NOMO-1 treated with DMSO at 0.1 percent for 48 hours (cell line): ENCODE data around the gene NIPSNAP3A.
"Not testable (repeated sequence)": the region's sequence is repeated elsewhere in the genome, so short reads cannot be mapped to it uniquely, and the experiment has no call there.

ENCODE experiments used
- DNase-seq: peaks from one replicate; lab custom pipeline; 2025; ENCODE audit not compliant: unreplicated experiment; lab: John Stamatoyannopoulos, UW

Gene NIPSNAP3A

GRCh38 chr9:104747565-104748358 lies at the start of gene NIPSNAP3A:
TSS of gene NIPSNAP3A (plus strand) at chr9:104747683. CDS start at chr9:104747793, 110 bp downstream.
- peak; percentile 90 for DNase-seq

- no peak for DNase-seq
Measured at GRCh38 chr9:104700306-104700705, 47.2 kb upstream of the NIPSNAP3A start.

- DNase-seq = not testable (repeated sequence)
Measured at GRCh38 chr9:104708737-104709136, 38.7 kb upstream of the NIPSNAP3A start.

GRCh38 chr9:104711604-104712003 lies 35.9 kb upstream of the NIPSNAP3A start:
- DNase-seq = no peak

GRCh38 chr9:104725014-104725413 lies 22.5 kb upstream of the NIPSNAP3A start:
- DNase-seq = no peak

- no peak for DNase-seq
Measured at GRCh38 chr9:104738452-104738851, 9.0 kb upstream of the NIPSNAP3A start.

- DNase-seq = peak; percentile 32
Measured at GRCh38 chr9:104740621-104741020, 6.9 kb upstream of the NIPSNAP3A start.

- DNase-seq = peak; percentile 77
Measured at GRCh38 chr9:104743376-104743985, 4.0 kb upstream of the NIPSNAP3A start.

- DNase-seq = no peak
Measured at GRCh38 chr9:104745852-104746251, 1.6 kb upstream of the NIPSNAP3A start.

GRCh38 chr9:104746285-104746684 lies 1.2 kb upstream of the NIPSNAP3A start:
- DNase-seq = no peak

GRCh38 chr9:104746798-104747197 lies 685 bp upstream of the NIPSNAP3A start:
- no peak for DNase-seq

GRCh38 chr9:104747245-104747564 lies 278 bp upstream of the NIPSNAP3A start:
- peak; percentile 49 for DNase-seq

GRCh38 chr9:104748359-104749031 lies 1.0 kb downstream of the NIPSNAP3A start:
- peak; percentile 1 for DNase-seq

GRCh38 chr9:104750185-104750767 lies 2.8 kb downstream of the NIPSNAP3A start:
- peak; percentile 66 for DNase-seq

- no peak for DNase-seq
Measured at GRCh38 chr9:104758974-104759373, 11.5 kb downstream of the NIPSNAP3A start.

- DNase-seq = peak; percentile 7
Measured at GRCh38 chr9:104765138-104765537, 17.7 kb downstream of the NIPSNAP3A start.

GRCh38 chr9:104766025-104766424 lies 18.5 kb downstream of the NIPSNAP3A start:
- DNase-seq = no peak

GRCh38 chr9:104767507-104767906 lies 20.0 kb downstream of the NIPSNAP3A start:
- no peak for DNase-seq

GRCh38 chr9:104769029-104769428 lies 21.5 kb downstream of the NIPSNAP3A start:
- DNase-seq = not testable (repeated sequence)

- DNase-seq = peak; percentile 78
Measured at GRCh38 chr9:104769655-104770054, 22.2 kb downstream of the NIPSNAP3A start.

- peak; percentile 6 for DNase-seq
Measured at GRCh38 chr9:104772714-104773510, 25.4 kb downstream of the NIPSNAP3A start.
